ENCODE measurements around the gene IARS2.
A peak's percentile ranks its signal among the peaks of the same experiment; 100 is the strongest.

IARS2 gene

DNA sequence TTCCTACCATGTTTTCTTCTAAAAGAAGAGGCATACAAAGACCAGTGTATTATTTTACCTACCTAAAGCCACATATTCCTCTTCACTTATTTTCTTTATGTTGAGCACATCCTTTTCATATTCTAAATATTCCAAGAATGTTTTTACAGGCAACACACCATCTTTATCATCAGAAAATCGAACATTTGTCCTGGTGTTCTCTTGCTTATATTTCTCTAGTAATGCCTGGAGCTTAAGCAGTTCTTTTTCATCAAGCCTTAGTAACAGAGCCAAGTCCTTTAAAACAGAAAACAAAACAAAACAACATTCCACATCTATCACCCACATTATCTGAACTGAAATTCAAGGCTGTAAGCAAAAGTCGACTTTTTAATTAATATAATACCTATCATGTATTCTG lies 88.7 kb downstream of the IARS2 start:
- H3K4me3 ChIP-seq (replicated peaks; ENCODE audit: low read depth, low read length) = no peak overlapping the region

DNA sequence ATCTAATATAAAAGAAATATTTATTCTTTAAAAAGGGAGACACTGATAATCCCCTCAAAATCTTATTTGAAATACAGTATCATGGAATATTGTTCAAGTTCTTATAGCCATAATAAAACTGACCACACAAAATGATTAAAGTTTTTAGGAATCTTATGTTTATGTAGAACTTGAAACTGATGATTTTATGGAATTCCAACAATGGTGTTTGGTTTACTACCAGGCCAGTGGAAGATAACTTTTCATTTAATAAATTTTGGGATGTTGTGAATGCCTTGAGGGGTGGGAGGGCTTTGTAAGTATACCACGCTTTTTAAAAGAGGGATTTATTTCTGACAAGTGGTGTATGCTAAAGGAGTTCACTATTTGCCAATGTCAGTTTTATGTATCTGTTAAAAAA lies 90.6 kb downstream of the IARS2 start:
- TF ChIP-seq, protein P1, sequence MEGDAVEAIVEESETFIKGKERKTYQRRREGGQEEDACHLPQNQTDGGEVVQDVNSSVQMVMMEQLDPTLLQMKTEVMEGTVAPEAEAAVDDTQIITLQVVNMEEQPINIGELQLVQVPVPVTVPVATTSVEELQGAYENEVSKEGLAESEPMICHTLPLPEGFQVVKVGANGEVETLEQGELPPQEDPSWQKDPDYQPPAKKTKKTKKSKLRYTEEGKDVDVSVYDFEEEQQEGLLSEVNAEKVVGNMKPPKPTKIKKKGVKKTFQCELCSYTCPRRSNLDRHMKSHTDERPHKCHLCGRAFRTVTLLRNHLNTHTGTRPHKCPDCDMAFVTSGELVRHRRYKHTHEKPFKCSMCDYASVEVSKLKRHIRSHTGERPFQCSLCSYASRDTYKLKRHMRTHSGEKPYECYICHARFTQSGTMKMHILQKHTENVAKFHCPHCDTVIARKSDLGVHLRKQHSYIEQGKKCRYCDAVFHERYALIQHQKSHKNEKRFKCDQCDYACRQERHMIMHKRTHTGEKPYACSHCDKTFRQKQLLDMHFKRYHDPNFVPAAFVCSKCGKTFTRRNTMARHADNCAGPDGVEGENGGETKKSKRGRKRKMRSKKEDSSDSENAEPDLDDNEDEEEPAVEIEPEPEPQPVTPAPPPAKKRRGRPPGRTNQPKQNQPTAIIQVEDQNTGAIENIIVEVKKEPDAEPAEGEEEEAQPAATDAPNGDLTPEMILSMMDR (IDR thresholded peaks at IDR 0.05; ENCODE audit: low read depth, low read length, missing control alignments) = no peak
- DNase-seq (ENCODE audit: extremely low read depth, low read depth) = no peak
- H3K4me3 ChIP-seq (replicated peaks; ENCODE audit: low read depth, low read length) = no peak overlapping the region

More for the DNA sequence above, 88.7 kb downstream of the IARS2 start:
- DNase-seq (ENCODE audit: extremely low read depth, low read depth) = no peak
- TF ChIP-seq, protein P1 (IDR thresholded peaks at IDR 0.05; ENCODE audit: low read depth, low read length, missing control alignments) = no peak

DNA sequence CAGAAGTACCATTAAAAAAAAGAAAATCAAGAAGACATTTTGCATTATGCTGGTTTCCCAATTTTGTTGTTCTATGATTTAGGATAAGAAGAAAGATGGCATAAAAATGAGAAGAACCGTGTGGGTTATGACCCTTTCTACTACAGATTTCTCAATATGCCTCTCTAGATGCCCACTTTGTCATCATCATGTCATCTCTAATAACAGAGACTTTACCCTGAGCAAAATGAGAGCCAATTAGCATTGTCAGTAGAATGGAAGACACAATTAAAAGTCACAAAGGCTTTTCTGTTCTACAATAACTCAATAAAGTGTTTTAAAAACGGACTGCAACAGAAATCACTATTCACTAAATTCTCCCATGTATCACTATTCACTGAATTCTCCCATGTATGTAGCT lies 92.8 kb downstream of the IARS2 start:
- no peak for DNase-seq (ENCODE audit: extremely low read depth, low read depth)
- TF ChIP-seq, protein P1 (IDR thresholded peaks at IDR 0.05; ENCODE audit: low read depth, low read length, missing control alignments) = no peak
- no peak overlapping the region for H3K4me3 ChIP-seq (replicated peaks; ENCODE audit: low read depth, low read length)

DNA sequence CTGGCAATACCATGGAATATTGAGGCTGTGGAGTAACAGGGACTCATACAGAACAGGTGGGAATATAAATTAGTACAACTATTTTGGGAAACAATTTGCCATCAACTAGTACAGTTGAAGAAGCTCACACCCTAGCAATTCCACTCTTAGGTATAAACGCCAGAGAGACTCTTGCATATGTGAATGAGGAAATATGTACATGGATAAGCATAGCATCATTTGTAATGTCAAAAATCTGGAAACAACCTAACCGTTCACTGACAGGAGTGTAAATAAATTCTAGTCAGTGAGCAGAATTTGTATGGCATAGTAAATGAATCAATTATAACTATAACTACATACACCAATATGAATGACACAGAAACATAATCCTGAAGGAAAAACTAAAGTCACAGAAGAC lies 94.6 kb downstream of the IARS2 start:
- no peak overlapping the region for H3K4me3 ChIP-seq (replicated peaks; ENCODE audit: low read depth, low read length)
- DNase-seq (ENCODE audit: extremely low read depth, low read depth) = no peak
- TF ChIP-seq, protein P1 (IDR thresholded peaks at IDR 0.05; ENCODE audit: low read depth, low read length, missing control alignments) = no peak

DNA sequence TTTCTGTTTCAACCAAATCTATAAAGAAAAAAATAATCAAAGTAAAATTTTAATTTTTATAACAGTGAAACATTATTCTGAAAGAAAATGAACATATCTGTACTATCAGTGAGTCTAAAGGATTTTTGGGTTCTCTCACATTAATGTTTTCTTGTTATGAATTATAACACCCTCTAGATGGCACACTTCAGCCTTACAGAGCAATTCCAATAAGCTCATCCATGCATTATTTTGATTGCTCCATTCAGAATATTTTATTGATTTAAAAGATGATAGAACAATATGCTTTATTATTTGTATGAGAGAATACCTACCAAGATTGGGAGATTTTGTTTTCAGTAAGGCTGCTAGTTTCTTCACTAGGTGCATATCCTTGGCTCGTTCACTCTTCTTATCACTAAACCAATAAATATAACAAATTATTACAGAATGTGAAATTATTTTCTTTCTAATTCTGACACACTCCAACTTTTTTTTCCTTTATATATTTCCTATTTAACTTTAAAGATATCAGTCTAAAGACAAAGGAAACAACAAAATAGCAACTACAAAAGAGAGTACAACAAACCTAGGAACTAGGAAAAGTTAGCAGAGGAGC lies 95.9 kb downstream of the IARS2 start:
- H3K4me3 ChIP-seq (replicated peaks; ENCODE audit: low read depth, low read length) = no peak overlapping the region
- DNase-seq (ENCODE audit: extremely low read depth, low read depth) = peak; percentile 4
- TF ChIP-seq, protein P1 (IDR thresholded peaks at IDR 0.05; ENCODE audit: low read depth, low read length, missing control alignments) = peak; percentile 24

DNA sequence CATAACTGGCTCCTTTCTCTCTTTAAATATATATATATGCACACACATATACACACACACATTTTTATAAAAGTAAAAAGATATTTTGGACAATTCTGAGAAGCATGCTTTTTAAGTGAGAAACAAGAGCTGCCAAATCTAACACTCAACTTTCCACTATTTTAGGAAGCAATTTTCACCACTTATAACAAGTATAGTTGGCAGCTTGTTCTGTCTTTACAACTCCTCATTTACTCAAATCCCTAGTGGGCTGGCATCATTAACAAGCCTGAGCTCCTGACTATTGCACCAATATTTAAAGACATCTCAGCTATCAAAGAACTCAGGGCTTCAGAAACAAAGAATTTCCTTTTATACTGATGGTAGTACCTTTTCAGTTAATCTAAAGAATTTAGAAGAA lies 101.8 kb downstream of the IARS2 start:
- no peak for DNase-seq (ENCODE audit: extremely low read depth, low read depth)
- TF ChIP-seq, protein P1 (IDR thresholded peaks at IDR 0.05; ENCODE audit: low read depth, low read length, missing control alignments) = no peak
- no peak overlapping the region for H3K4me3 ChIP-seq (replicated peaks; ENCODE audit: low read depth, low read length)

All from HFF-Myc (cell line).